ENCODE results near the gene PTGES2.

The PTGES2 gene

DNA sequence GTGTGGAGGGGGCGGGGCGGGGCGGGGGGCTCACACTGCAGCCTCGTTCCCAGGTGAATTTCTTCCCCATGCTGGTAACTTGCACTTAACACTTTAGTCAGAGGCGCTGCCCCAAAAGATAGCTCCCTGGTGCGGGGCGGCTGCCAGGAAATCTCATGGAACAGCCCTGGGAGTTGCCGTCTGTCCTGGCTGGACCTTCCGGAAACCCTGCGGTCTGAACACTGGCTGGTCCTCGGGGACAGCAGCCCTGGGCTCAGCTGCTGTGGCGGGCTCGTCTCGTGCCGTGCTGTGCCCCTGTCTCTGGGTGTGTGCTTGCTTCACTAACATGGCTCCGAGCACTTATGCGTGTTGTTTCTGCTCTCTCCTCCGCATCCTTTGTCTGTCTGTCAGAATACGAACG lies 25.8 kb downstream of the PTGES2 start:
- no peak overlapping the region for H3K9ac ChIP-seq (ENCODE audit: low read length)
- H2AFZ ChIP-seq (ENCODE audit: low read length): no peak overlapping the region
- peaks cover 8% of the 10 kb centered on the region for H3K36me3 ChIP-seq (replicated peaks; ENCODE audit: insufficient read depth, low read length)
- no peaks in the 10 kb centered on the region for H3K9me3 ChIP-seq (replicated peaks; ENCODE audit: insufficient read depth, low read length)
- no peak for TF ChIP-seq EZH2phosphoT487 (IDR thresholded peaks at IDR 0.05; ENCODE audit: low read length)
- TF ChIP-seq, protein P1, sequence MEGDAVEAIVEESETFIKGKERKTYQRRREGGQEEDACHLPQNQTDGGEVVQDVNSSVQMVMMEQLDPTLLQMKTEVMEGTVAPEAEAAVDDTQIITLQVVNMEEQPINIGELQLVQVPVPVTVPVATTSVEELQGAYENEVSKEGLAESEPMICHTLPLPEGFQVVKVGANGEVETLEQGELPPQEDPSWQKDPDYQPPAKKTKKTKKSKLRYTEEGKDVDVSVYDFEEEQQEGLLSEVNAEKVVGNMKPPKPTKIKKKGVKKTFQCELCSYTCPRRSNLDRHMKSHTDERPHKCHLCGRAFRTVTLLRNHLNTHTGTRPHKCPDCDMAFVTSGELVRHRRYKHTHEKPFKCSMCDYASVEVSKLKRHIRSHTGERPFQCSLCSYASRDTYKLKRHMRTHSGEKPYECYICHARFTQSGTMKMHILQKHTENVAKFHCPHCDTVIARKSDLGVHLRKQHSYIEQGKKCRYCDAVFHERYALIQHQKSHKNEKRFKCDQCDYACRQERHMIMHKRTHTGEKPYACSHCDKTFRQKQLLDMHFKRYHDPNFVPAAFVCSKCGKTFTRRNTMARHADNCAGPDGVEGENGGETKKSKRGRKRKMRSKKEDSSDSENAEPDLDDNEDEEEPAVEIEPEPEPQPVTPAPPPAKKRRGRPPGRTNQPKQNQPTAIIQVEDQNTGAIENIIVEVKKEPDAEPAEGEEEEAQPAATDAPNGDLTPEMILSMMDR (IDR thresholded peaks at IDR 0.05; ENCODE audit: low read length): no peak
- no peak for TF ChIP-seq EZH2 (optimal IDR thresholded peaks at IDR 0.05; ENCODE audit: low read depth, low read length)
- H3K79me2 ChIP-seq (ENCODE audit: low read length): peaks cover 81% of the 10 kb centered on the region
- no peaks in the 10 kb centered on the region for H3K27me3 ChIP-seq (replicated peaks; ENCODE audit: insufficient read depth, low read length)
- DNase-seq: no peak
- peaks cover 4% of the 10 kb centered on the region; the same call in 1 of the 2 replicates for H3F3A ChIP-seq (ENCODE audit: insufficient read depth, low read length)
- H3K27ac ChIP-seq (ENCODE audit: low read length): no peak overlapping the region
- H4K20me1 ChIP-seq (ENCODE audit: insufficient read depth, low read length): peaks cover 33% of the 10 kb centered on the region
- no peaks in the 10 kb centered on the region for H3K9me2 ChIP-seq (replicated peaks; ENCODE audit: insufficient read depth, low read length)
- no peak overlapping the region for H3K4me3 ChIP-seq (ENCODE audit: low read length)
- H3K4me1 ChIP-seq (ENCODE audit: low read length): no peaks in the 10 kb centered on the region
- H3K4me2 ChIP-seq (ENCODE audit: low read depth, low read length): no peak overlapping the region

DNA sequence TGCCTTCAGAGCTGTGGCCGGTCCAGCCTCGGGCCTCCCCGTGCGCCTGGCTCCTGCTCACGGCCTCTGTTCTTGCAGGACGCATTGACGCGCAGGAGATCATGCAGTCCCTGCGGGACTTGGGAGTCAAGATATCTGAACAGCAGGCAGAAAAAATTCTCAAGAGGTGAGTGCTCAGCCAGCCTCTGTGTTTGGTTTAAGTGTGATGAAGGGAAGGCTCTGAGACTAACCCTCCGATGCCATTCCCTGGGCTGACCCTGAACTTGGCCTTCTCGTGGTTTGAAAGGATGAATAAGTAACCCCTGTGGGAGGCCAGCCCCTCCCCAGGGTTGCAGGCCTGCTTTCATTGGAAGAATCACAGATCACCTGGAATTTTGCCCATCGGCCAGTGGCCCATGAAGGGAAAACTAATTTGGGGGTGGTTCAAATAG lies 26.3 kb downstream of the PTGES2 start:
- Histone ChIP-seq H3K9ac (ENCODE audit: low read length) (no peak overlapping the region), H3K79me2 (ENCODE audit: low read length) (peaks cover 85% of the 10 kb centered on the region)

DNA sequence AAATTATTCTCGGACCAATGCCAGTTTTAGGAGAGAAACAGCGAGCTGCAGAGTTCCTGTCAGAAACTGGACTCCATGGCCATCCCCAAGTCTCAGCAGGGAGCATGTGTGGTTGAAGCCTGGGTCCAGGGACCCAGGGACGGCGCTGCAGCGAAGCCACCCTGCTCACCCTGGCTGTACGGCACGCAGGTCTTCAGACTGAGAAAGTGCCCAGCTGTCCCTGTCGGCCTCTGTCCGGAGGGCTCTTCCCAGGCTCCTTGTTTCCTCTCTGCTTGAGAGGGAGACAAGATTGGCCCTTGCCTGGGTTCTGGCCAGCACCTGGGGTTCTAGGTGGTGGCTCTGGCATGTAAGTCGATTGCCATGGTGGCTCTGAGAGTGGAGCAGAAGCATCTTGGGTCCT lies 26.9 kb downstream of the PTGES2 start:
- no peak for DNase-seq
- Histone ChIP-seq H3K27me3 (replicated peaks; ENCODE audit: insufficient read depth, low read length) (no peaks in the 10 kb centered on the region), H3F3A (ENCODE audit: insufficient read depth, low read length) (peaks cover 4% of the 10 kb centered on the region; the same call in 1 of the 2 replicates), H2AFZ (ENCODE audit: low read length) (no peak overlapping the region), H4K20me1 (ENCODE audit: insufficient read depth, low read length) (peaks cover 37% of the 10 kb centered on the region), H3K4me1 (ENCODE audit: low read length) (no peaks in the 10 kb centered on the region), H3K4me2 (ENCODE audit: low read depth, low read length) (no peak overlapping the region), H3K36me3 (replicated peaks; ENCODE audit: insufficient read depth, low read length) (peaks cover 11% of the 10 kb centered on the region), H3K4me3 (ENCODE audit: low read length) (no peak overlapping the region), H3K9me2 (replicated peaks; ENCODE audit: insufficient read depth, low read length) (no peaks in the 10 kb centered on the region), H3K9me3 (replicated peaks; ENCODE audit: insufficient read depth, low read length) (no peaks in the 10 kb centered on the region), H3K9ac (ENCODE audit: low read length) (no peak overlapping the region), H3K79me2 (ENCODE audit: low read length) (peaks cover 89% of the 10 kb centered on the region), H3K27ac (ENCODE audit: low read length) (no peak overlapping the region)
- TF ChIP-seq EZH2 (optimal IDR thresholded peaks at IDR 0.05; ENCODE audit: low read depth, low read length) (no peak), EZH2phosphoT487 (IDR thresholded peaks at IDR 0.05; ENCODE audit: low read length) (no peak)
- TF ChIP-seq, protein P1 (IDR thresholded peaks at IDR 0.05; ENCODE audit: low read length): no peak

More for the DNA sequence above, 26.3 kb downstream of the PTGES2 start:
- Histone ChIP-seq H2AFZ (ENCODE audit: low read length) (no peak overlapping the region), H4K20me1 (ENCODE audit: insufficient read depth, low read length) (peaks cover 37% of the 10 kb centered on the region), H3K9me3 (replicated peaks; ENCODE audit: insufficient read depth, low read length) (no peaks in the 10 kb centered on the region), H3K27ac (ENCODE audit: low read length) (no peak overlapping the region), H3K4me3 (ENCODE audit: low read length) (no peak overlapping the region), H3K27me3 (replicated peaks; ENCODE audit: insufficient read depth, low read length) (no peaks in the 10 kb centered on the region), H3K4me2 (ENCODE audit: low read depth, low read length) (no peak overlapping the region), H3F3A (ENCODE audit: insufficient read depth, low read length) (peaks cover 4% of the 10 kb centered on the region; the same call in 1 of the 2 replicates), H3K4me1 (ENCODE audit: low read length) (no peaks in the 10 kb centered on the region), H3K36me3 (replicated peaks; ENCODE audit: insufficient read depth, low read length) (peaks cover 11% of the 10 kb centered on the region), H3K9me2 (replicated peaks; ENCODE audit: insufficient read depth, low read length) (no peaks in the 10 kb centered on the region)
- TF ChIP-seq, protein P1 (IDR thresholded peaks at IDR 0.05; ENCODE audit: low read length): no peak
- TF ChIP-seq EZH2phosphoT487 (IDR thresholded peaks at IDR 0.05; ENCODE audit: low read length) (no peak), EZH2 (optimal IDR thresholded peaks at IDR 0.05; ENCODE audit: low read depth, low read length) (no peak)
- DNase-seq: no peak

Data from MM.1S (cell line).